GM18507 (cell line): ENCODE measurements around the gene SDK1.

Experiments used
- DNase-seq: peaks from one replicate; pipeline ENCODE4 v3.0.0; 2011; ENCODE audit warnings: low read depth; ENCODE audit not compliant: insufficient read length; ENCODE audit errors: extremely low spot score
- FAIRE-seq: peaks from 2 replicates; lab custom pipeline; 2011; peaks lifted over from hg19 to GRCh38; lab: Jason Lieb, UNC

The SDK1 gene

GRCh38 chr7:4196121-4196819 lies 895.2 kb downstream of the SDK1 start:
- FAIRE-seq: no peak

GRCh38 chr7:4198301-4198700 lies 897.2 kb downstream of the SDK1 start:
- DNase-seq: no peak
- FAIRE-seq: no peak

More at GRCh38 chr7:4196121-4196819, 895.2 kb downstream of the SDK1 start:
- DNase-seq: no peak

GRCh38 chr7:4200546-4201094 lies 899.6 kb downstream of the SDK1 start:
- DNase-seq (no peak), FAIRE-seq (no peak)

GRCh38 chr7:4201566-4201965 lies 900.5 kb downstream of the SDK1 start:
- DNase-seq (no peak), FAIRE-seq (no peak)

GRCh38 chr7:4202154-4202736 lies 901.2 kb downstream of the SDK1 start:
- no peak for FAIRE-seq
- DNase-seq: no peak

GRCh38 chr7:4202954-4203353 lies 901.9 kb downstream of the SDK1 start:
- no peak for FAIRE-seq
- DNase-seq: no peak

GRCh38 chr7:4203626-4204512 lies 902.8 kb downstream of the SDK1 start:
- no peak for DNase-seq
- no peak for FAIRE-seq

GRCh38 chr7:4204513-4205165 lies 903.6 kb downstream of the SDK1 start:
- DNase-seq: no peak
- no peak for FAIRE-seq

- DNase-seq (no peak), FAIRE-seq (no peak)
These were observed 904.8 kb downstream of the SDK1 start for GRCh38 chr7:4205828-4206227.

- no peak for FAIRE-seq
- DNase-seq: no peak
These were observed 906.0 kb downstream of the SDK1 start for GRCh38 chr7:4207011-4207410.

- FAIRE-seq: no peak
- DNase-seq: no peak
These were observed 907.0 kb downstream of the SDK1 start for GRCh38 chr7:4208086-4208485.

GRCh38 chr7:4208586-4208985 lies 907.5 kb downstream of the SDK1 start:
- FAIRE-seq (no peak), DNase-seq (no peak)

GRCh38 chr7:4209126-4209525 lies 908.1 kb downstream of the SDK1 start:
- no peak for DNase-seq
- FAIRE-seq: no peak

- FAIRE-seq: no peak
- no peak for DNase-seq
These were observed 908.9 kb downstream of the SDK1 start for GRCh38 chr7:4209966-4210365.

- DNase-seq: no peak
- FAIRE-seq: no peak
These were observed 909.8 kb downstream of the SDK1 start for GRCh38 chr7:4210821-4211220.

GRCh38 chr7:4211261-4211660 lies 910.2 kb downstream of the SDK1 start:
- FAIRE-seq (no peak), DNase-seq (no peak)

GRCh38 chr7:4212376-4212775 lies 911.3 kb downstream of the SDK1 start:
- no peak for FAIRE-seq
- no peak for DNase-seq

GRCh38 chr7:4214291-4215155 lies 913.5 kb downstream of the SDK1 start:
- FAIRE-seq (no peak), DNase-seq (no peak)

- no peak for FAIRE-seq
- no peak for DNase-seq
These were observed 914.2 kb downstream of the SDK1 start for GRCh38 chr7:4215176-4215720.
